Measurements from ENCODE around the gene CARD14.
"Not testable (repeated sequence)": the region's sequence is repeated elsewhere in the genome, so short reads cannot be mapped to it uniquely, and the experiment has no call there.

Gene CARD14

GRCh38 chr17:80258296-80258695 is 88.5 kb downstream of the CARD14 start:
- 85% methylated on average over 2 of the region's 2 CpGs for WGBS
- H3K36me3 ChIP-seq (ENCODE audit: insufficient read depth, low read length); H3K9me3 ChIP-seq (ENCODE audit: insufficient read depth, low read depth, low read length); H3K27ac ChIP-seq (ENCODE audit: low read depth, low read length); H3K27me3 ChIP-seq (ENCODE audit: insufficient read depth, low read length); H3K9ac ChIP-seq (ENCODE audit: low read depth, low read length); H3K4me3 ChIP-seq (ENCODE audit: low read length): not testable (repeated sequence)
- H3K4me1 ChIP-seq (ENCODE audit: insufficient read depth, low read length): peaks cover 22% of the 10 kb centered on the region; the same call in 1 of the 2 replicates
